Dermis microvascular lymphatic vessel endothelial cell (primary cell): ENCODE results near the gene WBP1. TPM values are rescaled to one million over a fixed set of nuclear protein-coding genes. Genes with fewer than 3 reads are reported as not detected.
"Not testable (repeated sequence)": the region's sequence is repeated elsewhere in the genome, so short reads cannot be mapped to it uniquely, and the experiment has no call there.

Experiments
- DNase-seq, 2 donors: peaks; one replicate each; pipeline versions ENCODE4 v3.0.0 to v3.0.0-alpha.2; 2010; ENCODE audit warnings: low read depth in 2 of 2
- total RNA-seq: library from RNA; depleted of rRNA; stranded (reverse); fragments of >200 nt; gene quantifications from 2 replicates; pipeline ENCODE4 v1.2.1, GENCODE V29; 2014

WBP1 gene
- 35.3 and 49.9 TPM in 2 replicates for total RNA-seq

DNA sequence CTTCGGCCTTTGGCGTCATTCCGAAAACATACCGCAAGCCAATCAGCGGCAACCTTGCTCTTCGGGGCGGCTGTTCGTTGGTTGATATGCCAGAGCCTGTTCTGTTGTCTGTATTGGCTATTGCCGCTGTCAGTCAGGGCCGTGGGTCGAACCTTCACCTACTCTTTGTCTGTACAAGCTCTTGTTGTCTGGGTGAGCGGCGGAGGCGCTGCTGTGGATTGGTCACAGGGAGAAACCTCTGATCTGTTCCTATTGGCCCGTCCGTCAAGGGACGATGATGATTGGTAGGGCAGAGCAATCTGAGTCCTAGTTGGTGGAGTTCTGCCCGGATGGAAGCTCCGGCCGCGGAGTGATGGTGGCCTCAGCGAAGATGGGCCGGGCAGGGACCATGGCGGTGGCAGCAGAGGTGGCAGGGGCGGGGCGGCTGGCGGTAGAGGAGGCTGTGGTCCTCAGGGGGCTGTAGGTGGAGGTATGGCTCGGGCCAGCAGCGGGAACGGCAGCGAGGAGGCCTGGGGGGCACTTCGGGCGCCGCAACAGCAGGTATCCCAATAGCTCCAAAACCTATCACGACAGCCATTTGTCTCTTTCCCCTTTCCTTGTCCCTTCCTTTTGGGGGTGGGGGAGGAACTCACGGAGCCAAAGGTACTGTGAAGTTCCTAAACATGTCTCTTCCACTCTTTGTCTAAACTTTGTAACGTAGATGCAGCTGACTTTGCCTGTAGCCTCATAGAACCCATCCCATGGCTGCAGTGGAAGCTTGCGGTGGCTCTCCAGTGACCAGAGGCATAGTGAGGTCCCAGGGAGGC, at the start of gene WBP1:
Gene WBP1, plus strand, starts transcription at position 307 of the 806 bp plus-strand sequence. Its CDS starts 165 bp downstream, at position 472.
- DNase-seq: peak; percentile 100

DNA sequence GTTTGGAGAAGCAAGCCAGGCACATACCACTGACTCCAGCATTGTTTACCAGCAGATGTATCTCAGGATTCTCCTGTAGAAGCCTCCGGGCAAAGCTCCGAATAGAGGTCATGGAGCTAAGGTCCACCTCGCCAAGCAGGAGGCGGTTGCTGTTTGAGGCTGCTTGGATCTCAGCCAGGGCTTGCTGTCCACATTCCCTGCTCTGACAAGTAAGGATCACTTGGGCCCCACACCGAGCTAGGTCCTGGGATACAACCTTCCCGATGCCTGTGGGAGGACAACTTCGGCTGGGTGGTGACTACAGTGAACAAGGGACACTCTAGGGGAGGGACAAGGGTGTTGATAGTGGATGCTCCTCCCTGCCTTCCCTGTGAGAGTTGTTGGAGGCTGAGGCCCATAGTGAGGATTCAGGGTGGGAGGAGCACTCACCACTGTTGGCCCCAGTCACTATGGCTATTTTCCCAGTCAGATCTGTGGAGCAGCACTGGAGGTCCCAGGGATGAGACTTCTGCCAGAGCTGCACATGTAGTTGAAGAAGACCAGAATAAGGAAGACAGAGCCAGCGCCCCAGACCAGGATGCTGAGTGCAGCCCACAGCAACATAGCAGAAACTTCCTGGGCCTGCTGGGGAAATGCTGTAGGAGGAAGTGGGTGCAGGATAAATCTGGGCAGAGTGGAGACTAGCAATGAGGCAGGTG, 45.1 kb upstream of the WBP1 start:
- DNase-seq: no peak

DNA sequence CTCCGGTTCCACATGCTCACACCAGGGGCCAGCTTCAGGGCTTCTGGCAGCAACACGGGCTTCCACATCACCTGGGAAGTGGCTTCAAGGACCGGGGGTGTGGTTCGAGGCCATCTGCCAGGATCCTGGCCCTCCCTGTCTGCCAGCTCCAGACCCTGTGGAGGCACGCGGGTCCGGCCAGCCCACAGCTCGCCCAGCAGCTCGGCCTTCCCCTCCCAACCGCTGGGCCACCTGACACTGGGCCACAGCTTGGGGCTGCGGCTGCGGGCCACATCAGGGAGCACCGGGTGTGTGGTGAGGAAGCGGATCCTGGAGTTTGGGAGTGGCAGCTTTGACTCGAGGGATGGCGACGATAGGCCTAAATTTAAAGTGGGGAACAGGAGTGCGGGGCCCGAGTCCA, 43.8 kb upstream of the WBP1 start:
- no peak for DNase-seq

DNA sequence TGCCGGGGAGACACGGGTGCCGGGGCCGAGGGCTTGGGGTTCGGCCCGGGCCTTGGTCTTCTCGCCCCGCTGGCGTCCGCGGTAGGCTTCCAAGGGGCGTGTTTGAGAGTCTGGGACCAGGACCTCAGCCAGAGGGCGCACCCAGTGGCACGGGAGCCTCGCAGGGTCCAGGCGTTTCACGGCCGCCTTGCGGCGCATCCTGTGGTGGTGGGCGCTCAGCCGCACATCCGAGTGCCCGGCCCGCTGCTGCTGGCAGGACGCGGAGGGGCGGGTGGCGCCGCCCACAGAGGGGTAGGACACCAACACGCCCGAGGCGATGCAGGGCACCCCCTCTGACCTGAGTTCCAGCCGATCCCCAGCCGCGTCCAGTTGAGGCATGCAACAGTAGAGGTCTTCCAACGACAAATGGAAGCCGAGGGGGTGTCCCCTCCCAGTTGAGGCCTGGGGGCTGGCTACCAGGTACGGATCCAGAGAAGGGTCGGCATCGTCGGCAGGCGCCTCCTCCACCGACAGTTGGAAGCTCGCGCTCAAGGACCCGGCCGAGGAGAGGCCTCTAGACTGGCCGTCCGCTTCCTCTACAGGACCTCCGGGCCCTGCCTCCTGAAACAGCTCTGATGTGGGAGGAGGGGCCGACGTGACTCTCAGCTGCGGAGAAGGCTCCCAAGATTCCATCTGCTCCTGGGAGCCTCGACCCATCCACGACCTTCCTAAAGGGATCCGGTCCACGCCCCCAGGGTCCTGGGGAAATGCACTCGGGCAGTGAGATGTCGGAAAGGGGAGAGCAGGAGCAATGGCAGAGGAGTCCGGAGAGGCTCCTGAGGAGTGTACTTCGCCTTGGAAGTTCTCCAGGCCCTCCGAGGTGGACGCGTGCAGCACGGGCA, 43.1 kb upstream of the WBP1 start:
- DNase-seq: no peak

DNA sequence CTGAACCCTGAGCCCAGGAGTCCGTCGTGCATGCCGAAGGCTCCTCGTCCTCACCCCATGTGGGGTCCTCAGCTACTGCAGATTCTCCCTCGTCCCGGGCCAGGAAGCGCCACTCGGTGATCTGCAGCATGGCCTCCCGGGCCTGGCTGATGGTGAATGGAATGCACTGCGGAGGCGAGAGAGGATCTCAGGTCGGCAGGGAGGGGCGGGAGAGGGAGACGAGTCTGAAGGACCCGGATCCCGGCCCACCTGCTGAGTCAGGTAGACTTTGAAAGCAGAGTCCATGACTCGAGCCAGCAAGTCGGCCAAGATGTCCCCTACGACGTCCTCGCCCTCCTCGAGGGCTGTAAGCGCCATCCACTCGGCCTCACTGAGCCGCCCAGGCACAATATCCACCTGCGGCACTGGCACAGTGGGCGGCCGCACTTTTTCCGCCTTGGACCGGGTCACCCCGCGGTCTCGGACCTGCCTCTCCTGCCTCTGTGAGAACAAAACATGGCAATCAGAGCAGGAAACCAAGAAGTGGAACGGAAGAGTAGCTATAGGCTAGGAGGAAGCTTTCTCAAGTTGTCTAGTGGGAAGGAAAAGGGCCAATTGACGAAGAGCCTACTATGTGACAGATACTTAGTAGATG, 42.4 kb upstream of the WBP1 start:
- DNase-seq: no peak

DNA sequence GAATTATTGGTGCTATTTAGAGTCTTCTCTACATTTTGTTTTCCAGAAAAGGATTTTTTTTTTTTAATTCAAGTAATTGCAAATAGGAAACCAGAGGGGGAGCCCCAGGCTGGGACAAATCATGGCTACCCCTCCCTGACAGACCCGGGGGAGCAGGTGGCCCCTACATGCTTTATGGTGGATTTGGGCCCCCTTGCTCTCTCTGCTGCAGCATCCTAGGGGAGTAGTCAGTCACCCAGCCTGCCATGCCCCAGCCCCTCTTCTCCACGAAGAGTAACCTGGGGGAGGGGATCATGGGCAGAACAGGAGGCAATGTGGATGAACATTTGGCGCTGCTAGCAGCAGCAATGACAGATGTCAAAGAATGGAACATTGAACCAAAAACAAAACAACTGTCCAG, 41.5 kb upstream of the WBP1 start:
- no peak for DNase-seq

DNA sequence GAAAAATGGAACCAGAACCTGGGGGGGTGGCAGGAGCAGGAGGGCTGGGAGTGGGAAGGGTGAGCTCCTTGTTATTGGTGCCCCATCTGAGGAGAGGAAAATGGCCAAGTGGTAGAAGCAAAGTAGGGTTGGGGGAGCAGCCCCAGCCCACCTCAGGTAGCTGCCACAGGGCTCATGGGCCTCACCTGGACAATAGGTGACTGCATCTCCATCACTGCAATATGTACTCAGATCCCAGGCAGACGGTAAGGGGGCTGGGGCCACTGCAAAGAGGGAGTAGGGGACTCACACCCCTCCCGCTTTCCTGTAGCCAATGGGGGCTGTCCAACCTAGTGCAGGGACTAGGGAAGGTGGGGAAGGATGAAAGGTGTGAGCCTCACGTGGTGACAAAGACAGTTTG, 41.0 kb upstream of the WBP1 start:
- no peak for DNase-seq

DNA sequence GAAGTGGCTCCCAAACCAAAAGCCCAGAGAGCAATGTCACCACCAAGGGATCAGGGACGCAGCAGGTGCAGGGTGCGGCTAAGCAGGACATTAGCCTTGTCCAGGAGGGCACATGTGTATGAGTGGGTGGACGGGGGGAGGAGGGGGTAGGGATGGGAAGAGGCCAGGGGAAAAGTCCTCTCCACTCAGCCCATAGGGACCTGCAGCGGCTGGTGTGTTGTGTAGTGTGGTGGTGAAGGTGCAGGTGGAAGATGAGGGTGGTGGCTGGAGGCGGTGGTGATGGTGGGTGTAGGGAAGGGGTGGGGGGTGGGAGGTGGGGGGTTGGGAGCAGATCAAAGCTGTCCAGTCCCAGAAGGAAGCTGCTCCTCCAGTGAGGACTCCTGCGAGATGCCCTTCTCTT, 40.5 kb upstream of the WBP1 start:
- DNase-seq: no peak

DNA sequence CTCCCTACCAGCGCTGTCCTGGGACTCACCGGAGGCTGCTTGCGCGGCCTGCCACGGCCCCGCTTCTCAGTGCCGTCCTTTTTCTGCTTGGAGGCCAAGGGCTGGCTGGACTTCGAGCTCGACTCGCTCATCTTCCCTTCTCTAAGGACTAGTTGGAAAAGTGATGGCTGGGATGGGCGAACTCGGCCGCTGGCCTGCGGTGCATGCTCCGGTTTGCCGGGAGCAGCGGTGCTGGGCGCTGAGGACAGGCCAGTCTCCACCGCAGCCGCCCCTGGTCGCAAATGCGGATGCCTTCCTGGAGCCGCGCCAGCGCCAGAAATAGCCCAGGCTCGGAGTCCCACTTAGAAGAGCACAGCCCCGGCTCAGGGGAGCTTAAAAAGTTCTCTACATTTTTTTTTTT, 39.9 kb upstream of the WBP1 start:
- DNase-seq: no peak

DNA sequence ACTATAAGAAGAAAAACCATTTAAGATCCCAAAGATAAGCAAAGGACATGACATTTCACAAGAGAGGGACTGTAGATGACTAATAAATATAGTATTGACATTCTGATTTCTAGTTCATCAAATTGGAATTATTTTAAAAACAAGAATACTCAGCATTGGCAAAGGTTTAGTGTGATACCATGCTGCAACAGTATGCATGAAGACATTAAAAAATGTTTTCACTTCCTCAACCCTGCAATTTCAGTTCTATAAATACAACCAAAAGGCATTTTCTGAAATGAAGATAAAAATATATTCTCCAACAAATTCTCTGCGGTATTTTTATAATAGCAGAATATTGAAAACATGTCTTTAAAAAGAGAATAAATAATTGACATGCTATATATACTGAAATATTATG, 38.9 kb upstream of the WBP1 start:
- DNase-seq: no peak

DNA sequence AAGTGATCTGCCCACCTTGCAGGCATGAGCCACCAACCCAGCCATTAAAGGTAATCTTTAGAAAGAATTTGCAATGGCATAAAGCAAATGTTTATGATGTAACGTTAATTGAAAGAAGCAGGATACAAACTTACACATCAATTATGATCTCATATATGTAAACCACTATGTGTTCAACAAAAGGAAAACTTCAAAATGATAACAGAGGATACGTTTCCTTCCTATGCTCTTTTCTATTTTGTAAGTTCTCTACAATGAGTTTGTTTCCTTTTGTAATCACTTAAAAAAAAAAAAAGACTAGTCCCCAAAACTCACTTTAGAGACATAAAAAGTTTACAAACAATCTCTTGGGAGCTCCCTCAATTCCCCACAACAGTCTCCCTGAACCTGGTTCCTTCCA, 38.2 kb upstream of the WBP1 start:
- no peak for DNase-seq

DNA sequence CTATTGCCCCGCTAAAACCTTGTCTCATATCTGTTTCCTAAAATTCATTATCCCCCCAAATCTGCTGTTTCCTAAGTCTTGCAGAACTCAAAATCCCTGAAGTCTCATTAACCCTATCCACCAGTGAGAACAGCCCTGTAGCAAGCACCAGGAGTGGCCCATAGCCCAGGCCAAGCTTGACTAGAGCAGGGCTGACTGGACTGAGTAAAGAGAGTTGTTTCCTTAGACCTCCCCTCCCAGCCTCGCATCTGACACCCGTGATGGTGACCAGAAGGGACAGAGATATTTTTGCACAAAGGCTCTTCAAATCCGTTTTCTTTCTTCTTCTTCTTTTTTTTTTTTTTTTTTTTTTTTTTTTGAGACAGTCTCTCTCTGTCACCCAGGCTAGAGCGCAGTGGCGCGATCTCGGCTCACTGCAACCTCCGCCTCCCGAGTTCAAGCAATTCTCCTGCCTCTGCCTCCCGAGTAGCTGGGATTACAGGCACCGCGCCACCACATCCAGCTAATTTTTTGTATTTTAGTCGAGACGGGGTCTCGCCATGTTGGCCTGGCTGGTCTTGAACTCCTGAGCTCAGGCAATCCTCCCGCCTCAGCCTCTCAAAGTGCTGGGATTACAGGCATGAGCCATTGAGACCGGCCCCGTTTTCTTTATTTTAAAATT, 37.7 kb upstream of the WBP1 start:
- not testable (repeated sequence) for DNase-seq

DNA sequence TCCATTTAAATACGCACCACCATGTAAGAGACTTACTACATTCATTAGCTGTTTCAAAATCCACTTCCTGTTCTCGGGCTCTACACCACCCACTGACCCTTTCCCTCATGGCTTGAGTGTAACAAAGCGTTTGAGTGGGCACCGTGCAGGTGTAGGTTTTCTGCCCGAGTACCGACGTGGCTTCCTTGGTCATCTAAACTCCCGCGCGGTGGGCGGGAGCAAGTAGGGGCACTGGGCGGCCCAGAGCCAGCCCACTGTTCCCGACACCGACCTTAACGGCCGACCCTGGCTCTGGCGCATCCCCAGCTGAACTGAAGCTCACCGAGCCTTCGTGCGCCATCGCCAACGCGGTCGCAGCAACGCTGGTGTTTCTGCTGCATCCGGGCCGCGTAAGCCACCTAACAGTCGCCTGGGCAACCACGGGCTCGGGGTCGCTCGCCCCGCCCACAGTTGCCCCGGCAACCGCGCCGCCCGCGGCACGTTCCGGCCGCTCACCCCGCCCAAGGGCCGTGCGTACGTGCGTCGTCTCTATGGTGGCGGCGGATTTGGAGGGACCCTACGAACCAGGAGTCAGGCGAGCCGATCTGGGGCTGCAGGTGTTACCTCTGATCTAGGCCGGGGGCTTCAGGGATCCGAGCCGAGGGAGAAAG, 36.9 kb upstream of the WBP1 start, which contains the start of the genes C2orf81 and WDR54:
Gene C2orf81, minus strand, starts transcription at position 399 of the 650 bp plus-strand sequence. Its CDS starts 59 bp downstream, at position 340.
Gene WDR54, plus strand, starts transcription at position 510 of the 650 bp plus-strand sequence. CDS start 424 bp downstream, outside the sequence.
- DNase-seq: peak; percentile 69 to 82

DNA sequence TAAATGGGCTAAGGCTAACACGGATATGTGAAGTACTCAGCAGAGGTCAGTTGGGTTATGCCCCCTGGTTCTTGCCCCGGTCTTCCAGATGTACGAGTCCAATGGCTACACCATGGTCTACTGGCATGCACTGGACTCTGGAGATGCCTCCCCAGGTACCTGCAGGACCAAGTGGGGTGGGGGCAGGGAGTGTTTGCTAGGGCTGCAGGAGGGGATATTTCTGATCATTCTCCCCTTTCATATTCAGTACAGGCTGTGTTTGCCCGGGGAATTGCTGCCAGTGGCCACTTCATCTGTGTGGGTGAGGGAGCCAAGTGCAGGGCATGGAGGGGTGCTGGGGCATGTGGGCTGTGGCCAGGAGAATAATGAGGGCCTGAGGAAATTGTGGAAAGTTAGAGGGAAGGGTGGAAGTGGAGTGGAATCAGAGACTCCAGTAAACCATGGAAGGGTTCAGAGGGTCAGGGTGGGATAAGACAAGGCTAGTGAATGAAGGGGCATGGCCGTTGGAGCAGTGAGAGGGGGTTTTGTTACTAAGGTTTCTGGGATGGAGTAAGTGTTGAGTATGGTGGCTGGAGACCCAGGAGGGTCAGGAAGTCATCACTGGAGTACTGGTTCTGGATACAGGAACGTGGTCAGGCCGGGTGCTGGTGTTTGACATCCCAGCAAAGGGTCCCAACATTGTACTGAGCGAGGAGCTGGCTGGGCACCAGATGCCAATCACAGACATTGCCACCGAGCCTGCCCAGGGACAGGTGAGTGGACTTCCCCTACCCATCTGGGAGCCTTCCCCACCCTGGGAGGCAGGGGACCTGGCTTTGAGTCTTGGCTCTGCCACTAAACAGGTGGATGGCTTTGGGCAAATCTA, 34.8 kb upstream of the WBP1 start:
- no peak for DNase-seq

DNA sequence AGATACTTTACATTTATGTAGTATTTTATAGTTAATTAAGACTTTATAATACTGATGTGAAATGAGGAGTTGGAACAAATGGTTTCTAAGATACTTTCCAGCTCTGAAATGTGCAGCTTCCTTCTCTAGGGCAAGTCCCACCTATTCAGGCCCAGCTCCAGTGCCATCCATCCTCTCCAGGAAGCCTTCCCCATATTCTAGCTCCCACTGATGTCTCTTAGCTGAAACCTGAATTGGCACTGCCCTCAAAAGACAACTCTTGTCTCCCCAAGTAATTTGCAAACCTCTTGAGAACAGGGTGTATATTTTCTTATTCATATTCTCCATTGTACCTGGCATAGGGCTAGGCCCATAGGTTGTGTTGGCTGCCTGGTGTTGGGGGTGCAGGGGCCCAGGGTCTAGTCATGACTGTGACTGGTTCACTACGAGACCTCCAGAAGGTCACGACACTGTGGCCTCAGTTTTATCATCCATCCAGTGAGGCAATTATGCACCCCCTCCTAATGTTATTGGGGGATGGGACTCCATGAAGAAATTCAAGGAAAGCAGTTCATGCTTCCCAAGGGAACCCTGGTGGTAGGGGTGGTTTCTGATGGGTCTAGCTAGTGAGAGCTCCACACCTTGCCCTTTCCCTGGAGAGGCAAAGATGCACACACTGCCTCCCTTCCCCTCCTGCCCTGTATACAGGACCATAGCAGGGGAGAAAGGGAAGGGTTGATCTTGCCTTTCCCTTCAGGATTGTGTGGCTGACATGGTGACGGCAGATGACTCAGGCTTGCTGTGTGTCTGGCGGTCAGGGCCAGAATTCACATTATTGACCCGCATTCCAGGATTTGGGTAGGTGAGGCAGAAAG, 33.9 kb upstream of the WBP1 start:
- no peak for DNase-seq

DNA sequence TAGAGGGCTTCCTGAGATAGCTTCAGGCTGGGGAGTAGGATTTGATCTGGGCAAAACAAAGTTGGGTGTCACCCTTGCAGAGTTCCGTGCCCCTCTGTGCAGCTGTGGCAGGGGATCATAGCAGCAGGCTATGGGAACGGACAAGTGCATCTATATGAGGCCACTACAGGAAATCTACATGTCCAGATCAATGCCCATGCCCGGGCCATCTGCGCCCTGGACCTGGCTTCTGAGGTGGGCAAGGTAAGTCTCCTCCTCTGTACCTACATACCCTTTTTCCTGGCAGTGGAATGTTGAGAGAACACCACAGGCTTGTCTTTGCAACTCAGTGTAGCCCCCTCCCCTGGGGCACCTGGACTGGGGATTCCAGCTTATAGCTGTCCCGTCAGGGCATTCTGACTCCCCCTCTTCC, 33.2 kb upstream of the WBP1 start:
- DNase-seq: no peak

DNA sequence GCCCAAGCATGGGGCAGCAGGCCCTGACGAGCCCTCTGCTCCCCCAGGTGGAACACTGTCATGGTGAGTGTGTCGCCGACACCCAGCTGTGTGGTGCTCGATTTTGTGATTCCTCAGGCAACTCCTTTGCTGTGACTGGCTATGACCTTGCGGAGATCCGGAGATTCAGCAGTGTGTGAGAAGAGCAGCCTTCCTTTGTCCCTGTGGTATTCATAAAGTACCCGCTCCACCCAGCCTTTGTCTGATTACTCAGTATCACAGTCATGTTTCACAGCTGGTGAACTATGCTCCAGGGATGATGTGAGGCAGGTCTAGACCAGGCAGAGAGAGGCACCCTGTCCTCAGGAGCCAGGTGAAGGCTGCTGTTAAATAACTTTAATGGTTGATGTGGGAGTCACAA, 32.7 kb upstream of the WBP1 start:
- DNase-seq: no peak

DNA sequence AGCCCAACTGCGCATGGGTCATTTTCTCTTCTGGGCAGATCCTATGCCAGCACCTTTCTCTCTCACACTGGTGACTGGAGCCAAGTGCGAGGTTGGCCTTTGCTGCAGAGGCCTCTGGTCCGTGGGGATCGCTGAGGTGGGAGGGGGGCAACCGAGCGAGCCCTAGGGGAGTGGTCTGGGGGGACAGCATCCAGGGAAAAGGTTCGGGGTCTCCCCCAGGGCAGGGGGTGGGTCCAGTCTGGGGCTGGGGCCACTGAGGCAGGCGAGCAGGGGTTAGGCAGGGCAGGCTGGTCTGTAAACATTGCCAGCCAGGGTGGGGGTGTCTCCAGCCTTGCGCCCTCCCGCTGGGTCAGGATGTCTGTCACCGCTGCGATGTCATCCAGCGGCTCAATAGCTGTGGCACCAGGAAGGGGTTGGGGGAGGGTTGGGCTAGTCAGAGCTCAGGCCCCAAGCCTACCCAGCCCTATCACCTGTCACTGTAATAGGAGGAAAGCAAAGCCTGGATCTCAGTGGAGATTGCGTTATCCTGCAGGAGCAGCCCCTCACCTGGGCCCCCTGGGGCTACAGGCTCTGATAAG, 32.0 kb upstream of the WBP1 start:
- no peak for DNase-seq
